Esophagus squamous epithelium (tissue), 5 donors: Measurements from ENCODE around the gene COL18A1. TPM values are rescaled to one million over a fixed set of nuclear protein-coding genes. Genes with fewer than 3 reads are reported as not detected.

Source experiments
- DNase-seq: peaks from one replicate; lab custom pipeline; 2025; lab: John Stamatoyannopoulos, UW
- H3K27ac ChIP-seq, 4 donors: fragments of 200-600 bp; sonication (generic); one replicate each; pipeline ENCODE4 v1.5.1; 2016 to 2019; ENCODE audit warnings: mild to moderate bottlenecking in 1 of 4
- H3K27me3 ChIP-seq, 4 donors: fragments of 200-600 bp; sonication (generic); 1 replicate in 3 of 4; 2 replicates in 1 of 4; pipeline versions ENCODE4 v1.5.1 to v1.6.0; 2017 to 2021; ENCODE audit warnings: antibody characterized with exemption in 1 of 4
- H3K36me3 ChIP-seq, 3 donors: fragments of 200-600 bp; sonication (generic); one replicate each; pipeline ENCODE4 v1.5.1; 2016 to 2019
- H3K4me1 ChIP-seq, 3 donors: fragments of 200-600 bp; sonication (generic); one replicate each; pipeline ENCODE4 v1.5.1; 2017 to 2019
- H3K4me3 ChIP-seq, 4 donors: fragments of 200-600 bp; sonication (generic); 1 replicate in 3 of 4; 2 replicates in 1 of 4; pipeline ENCODE4 v1.5.1; 2016 to 2019; ENCODE audit warnings: mild to moderate bottlenecking in 2 of 4, moderate library complexity in 1 of 4
- H3K9me3 ChIP-seq, 3 donors: fragments of 200-600 bp; sonication (generic); one replicate each; pipeline ENCODE4 v1.5.1; 2016 to 2019
- CTCF ChIP-seq, 6 experiments: fragments of 450-650 bp in 4 of 6; fragments of 200-600 bp in 2 of 6; sonication (generic) in 2 of 6; IDR thresholded peaks; one replicate each; pipeline ENCODE4 v1.5.1; 2016 to 2019; ENCODE audit warnings: antibody characterized with exemption in 6 of 6, mild to moderate bottlenecking in 4 of 6, moderate library complexity in 4 of 6
- POLR2A ChIP-seq, 4 donors: fragments of 450-650 bp; IDR thresholded peaks; one replicate each; pipeline ENCODE4 v1.6.1; 2017; ENCODE audit warnings: antibody characterized with exemption in 4 of 4, mild to moderate bottlenecking in 4 of 4, moderate library complexity in 3 of 4
- WGBS, 2 donors: methylation state at CpG; one replicate each; pipeline ENCODE4 v1.1.5; 2018; 5-methylcytosine and 5-hydroxymethylcytosine counted together
- intact Hi-C: fragments of 100-400 bp; cut with DNase I; formaldehyde crosslinking; loops from one replicate; pipeline ENCODE4 v1.15.0; 2022
- total RNA-seq, 4 donors: library from RNA; depleted of rRNA; stranded (reverse); fragments of >200 nt; gene quantifications; one replicate each; pipeline ENCODE4 v1.1.0, GENCODE V29; 2016
- donor health status: DM: yes; HTN: yes; CAD: no.

Gene COL18A1
- total RNA-seq, 4 donors from 2014 or later: 38.9 to 69.0 (median 52.5) TPM

DNA sequence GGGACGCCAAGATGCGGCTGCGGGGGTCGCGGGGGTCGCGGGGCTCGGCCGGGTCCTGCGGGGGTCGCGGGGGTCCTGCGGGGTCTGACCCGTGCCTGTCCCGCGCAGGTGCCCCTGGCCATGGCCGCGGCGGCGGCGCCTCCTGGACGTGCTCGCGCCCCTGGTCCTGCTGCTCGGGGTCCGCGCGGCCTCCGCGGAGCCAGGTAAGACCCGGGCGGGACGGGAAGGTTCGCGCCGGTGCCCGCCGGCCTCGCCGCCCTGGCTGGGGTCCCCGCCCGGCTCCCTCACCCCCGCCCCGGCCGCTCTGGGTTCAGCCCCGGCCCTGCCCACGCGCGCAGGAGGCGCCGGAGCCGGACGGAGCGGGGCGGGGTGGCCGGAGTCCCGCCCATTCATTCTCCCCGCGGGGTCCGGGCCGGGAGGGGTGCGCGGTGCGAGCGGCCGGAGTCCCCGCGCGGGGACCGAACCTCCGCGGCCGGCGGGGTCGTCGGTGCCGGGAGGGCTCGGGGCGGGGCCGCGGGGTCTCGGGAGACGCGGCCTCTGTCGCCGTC, 380 bp downstream of the COL18A1 start:
- H3K36me3 ChIP-seq: no peaks in the 10 kb centered on the region
- intact Hi-C loops: no loop called here
- peaks cover 0 to 11% (median 10%) of the 10 kb centered on the region in 3 donors for H3K9me3 ChIP-seq
- peaks cover 32 to 79% (median 50%) of the 10 kb centered on the region in 3 donors for H3K4me1 ChIP-seq
- TF ChIP-seq CTCF (IDR thresholded peaks at IDR 0.05): peak in 1 of 6 experiments; percentile 2
- peak in 2 of 4 donors; percentile 35 to 59 for TF ChIP-seq POLR2A (IDR thresholded peaks at IDR 0.05)
- DNase-seq: no peak
- H3K4me3 ChIP-seq: peak overlapping the region; percentile 47 to 77 (median 60)
- peak overlapping the region; percentile 82 to 92 (median 86) for H3K27ac ChIP-seq
- peaks cover 0 to 63% (median 0%) of the 10 kb centered on the region in 4 donors for H3K27me3 ChIP-seq
- 0% methylated on average over 5 of the region's 86 CpGs; no CpG with 5 or more reads in 1 of the 2 donors for WGBS, 2 donors

DNA sequence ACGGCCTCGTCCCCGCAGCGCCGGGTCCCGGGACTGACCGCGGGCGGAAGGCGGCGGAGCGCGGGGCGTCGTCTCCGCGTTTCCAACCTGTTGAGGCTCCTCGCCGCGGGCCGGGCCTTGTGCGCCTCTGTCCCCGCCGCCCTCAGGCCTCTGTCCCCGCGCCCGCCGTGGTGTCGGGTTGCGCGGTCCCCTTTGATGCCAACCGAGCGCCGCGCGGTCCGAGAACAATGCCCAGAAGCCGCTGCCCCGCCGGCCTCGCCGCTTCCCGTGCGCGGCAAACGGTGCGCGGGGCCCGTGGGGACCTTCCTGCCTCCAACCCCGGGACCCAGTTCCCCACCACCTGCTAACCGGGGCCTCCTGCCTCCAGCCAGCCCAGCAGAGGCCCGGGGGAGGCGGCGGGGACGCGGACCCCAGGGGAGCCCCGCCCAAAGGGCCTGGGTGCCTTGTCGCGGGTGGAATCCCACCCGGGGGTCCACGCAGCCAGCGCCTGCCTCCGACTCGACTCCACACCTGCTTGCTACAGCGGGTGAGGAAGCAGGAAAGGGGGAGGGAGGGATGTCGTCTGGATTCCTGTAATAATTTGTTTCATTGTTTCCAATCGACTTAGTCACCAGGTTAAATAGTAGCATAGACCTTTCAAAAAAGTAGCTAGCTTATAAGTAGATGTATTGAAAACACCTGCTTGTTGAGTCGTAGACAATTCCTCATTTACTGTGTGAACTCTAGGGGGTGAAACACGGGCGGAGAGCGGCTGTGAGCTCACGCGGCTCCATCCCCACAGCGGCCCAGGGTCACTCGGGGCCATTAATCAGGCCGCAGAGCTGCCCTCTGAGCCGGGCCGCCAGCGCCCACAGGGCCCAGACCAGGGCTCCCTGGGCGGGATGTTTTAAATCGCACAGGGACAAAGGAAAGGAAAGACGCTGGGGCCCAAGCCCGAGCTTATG, 1.1 kb downstream of the COL18A1 start:
- no peak for DNase-seq
- H3K27me3 ChIP-seq: peaks cover 0 to 63% (median 0%) of the 10 kb centered on the region in 4 donors
- H3K4me3 ChIP-seq: peak overlapping the region; percentile 47 to 77 (median 60)
- WGBS, 2 donors: 6 to 32% methylated on average over 4 to 11 of the region's 83 CpGs
- no peaks in the 10 kb centered on the region for H3K36me3 ChIP-seq
- TF ChIP-seq CTCF (IDR thresholded peaks at IDR 0.05): no peak
- TF ChIP-seq POLR2A (IDR thresholded peaks at IDR 0.05): no peak
- peaks cover 40 to 86% (median 58%) of the 10 kb centered on the region in 3 donors for H3K4me1 ChIP-seq
- H3K9me3 ChIP-seq: peaks cover 0 to 5% (median 4%) of the 10 kb centered on the region in 3 donors
- peak overlapping the region; percentile 82 to 92 (median 86) for H3K27ac ChIP-seq
- intact Hi-C loops: no loop called here

DNA sequence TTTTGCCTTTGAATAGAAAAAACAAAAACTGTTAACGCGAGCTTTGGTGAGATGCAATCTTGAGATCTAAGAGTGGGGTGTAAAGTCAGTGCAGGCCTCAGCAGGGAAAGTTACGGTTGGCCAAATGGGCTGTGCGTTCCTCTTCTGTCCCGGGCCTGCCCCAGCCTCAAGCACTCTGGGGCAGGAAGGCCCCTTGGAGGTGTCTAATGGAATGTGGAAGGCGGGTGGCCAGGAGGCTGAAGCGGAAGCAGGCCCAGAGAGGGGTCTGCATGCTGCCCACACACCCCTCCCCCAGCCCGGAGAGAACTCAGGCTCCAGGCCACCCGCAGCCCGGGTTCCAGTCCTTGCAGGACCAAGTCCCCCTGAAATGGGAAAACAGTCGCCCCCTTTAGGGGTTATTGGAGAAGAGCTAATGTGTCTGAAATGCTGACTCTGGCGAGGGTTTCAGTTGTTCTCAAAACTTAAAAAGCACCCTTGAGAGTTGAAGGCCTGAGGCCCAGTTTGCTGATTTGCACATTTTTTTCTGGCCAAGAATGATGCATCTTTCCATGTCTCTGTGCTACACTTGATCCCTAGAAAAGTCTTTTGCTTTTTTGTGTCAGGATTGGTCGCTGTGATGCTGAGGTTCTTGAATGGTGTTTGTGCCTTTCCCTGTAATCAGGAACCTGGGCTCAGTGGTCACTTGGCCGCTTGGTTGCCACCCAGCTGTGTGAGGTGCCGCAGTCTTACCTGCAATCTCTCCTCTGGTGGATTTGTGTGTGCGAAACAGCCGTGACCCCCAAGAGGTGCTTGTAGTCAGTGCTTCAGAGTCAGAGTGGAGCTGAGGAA, 2.0 kb downstream of the COL18A1 start:
- WGBS, 2 donors: 48 to 61% methylated on average over 9 to 16 of the region's 17 CpGs
- DNase-seq: no peak
- intact Hi-C loops: no loop called here

GRCh38 chr21:45407629-45408247, 2.8 kb downstream of the COL18A1 start:
- intact Hi-C loops: no loop called here
- WGBS, 2 donors: 48 to 75% methylated on average over 3 to 5 of the region's 10 CpGs
- TF ChIP-seq POLR2A (IDR thresholded peaks at IDR 0.05) (no peak), CTCF (IDR thresholded peaks at IDR 0.05) (no peak)
- no peaks in the 10 kb centered on the region for H3K9me3 ChIP-seq
- H3K4me3 ChIP-seq: no peak overlapping the region
- no peaks in the 10 kb centered on the region for H3K36me3 ChIP-seq
- DNase-seq: no peak
- peak overlapping the region in 2 of 4 donors; percentile 82 to 90 for H3K27ac ChIP-seq
- peaks cover 43 to 95% (median 59%) of the 10 kb centered on the region in 3 donors for H3K4me1 ChIP-seq
- peaks cover 0 to 52% (median 0%) of the 10 kb centered on the region in 4 donors for H3K27me3 ChIP-seq

More for the DNA sequence above, 2.0 kb downstream of the COL18A1 start:
- TF ChIP-seq CTCF (IDR thresholded peaks at IDR 0.05) (no peak), POLR2A (IDR thresholded peaks at IDR 0.05) (no peak)
- no peaks in the 10 kb centered on the region for H3K36me3 ChIP-seq
- H3K4me1 ChIP-seq: peaks cover 43 to 95% (median 59%) of the 10 kb centered on the region in 3 donors
- H3K27ac ChIP-seq: peak overlapping the region in 3 of 4 donors; percentile 82 to 92 (median 90)
- H3K9me3 ChIP-seq: no peaks in the 10 kb centered on the region
- peaks cover 0 to 59% (median 0%) of the 10 kb centered on the region in 4 donors for H3K27me3 ChIP-seq
- H3K4me3 ChIP-seq: peak overlapping the region in 3 of 4 donors; percentile 53 to 77 (median 67)
